ENCODE results near the gene GBE1.

The GBE1 gene

DNA sequence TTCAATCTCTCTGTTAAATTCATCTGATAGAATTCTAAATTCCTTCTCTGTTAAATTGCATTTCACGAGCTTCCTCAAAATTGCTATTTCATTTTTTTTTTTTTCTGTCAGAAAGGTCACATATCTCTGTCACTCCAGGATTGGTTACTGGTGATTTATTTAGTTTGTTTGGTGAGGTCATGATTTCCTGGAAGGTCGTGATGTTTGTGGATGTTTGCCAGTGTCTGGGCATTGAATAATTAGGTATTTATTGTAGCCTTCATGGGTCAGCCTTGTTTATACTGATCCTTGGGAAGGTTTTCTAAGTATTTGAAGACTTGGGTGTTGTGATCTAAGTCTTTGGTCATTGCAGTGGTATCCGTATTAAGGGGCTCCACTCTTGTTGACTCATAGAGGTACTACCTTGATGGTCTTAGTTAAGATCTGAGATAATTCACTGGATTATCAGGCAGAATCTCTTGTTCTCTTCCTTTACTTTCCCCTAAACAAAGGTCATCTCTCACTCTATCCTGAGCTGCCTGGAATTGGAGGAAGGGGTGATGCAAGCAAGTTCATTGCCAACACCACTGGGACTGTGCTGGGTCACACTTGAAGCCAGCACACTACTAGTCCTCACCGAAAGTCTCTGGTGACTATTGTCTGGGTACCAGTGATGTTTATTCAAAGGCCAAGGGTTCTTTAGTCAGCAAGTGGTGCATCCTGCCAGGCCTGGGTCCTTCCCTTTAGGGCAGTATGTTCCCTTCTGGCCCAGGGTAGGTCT, 231.1 kb downstream of the GBE1 start:
- Histone ChIP-seq H3K27me3 (ENCODE audit: insufficient read depth, poor library complexity, severe bottlenecking) (no peaks in the 10 kb centered on the region), H3K4me3 (replicated peaks; ENCODE audit: insufficient read depth, low read length) (no peak overlapping the region), H3K27ac (replicated peaks) (no peak overlapping the region)
- no peak for DNase-seq (ENCODE audit: low read depth in 1 of 2, low spot score in 1 of 2)
- TF ChIP-seq, protein P1, sequence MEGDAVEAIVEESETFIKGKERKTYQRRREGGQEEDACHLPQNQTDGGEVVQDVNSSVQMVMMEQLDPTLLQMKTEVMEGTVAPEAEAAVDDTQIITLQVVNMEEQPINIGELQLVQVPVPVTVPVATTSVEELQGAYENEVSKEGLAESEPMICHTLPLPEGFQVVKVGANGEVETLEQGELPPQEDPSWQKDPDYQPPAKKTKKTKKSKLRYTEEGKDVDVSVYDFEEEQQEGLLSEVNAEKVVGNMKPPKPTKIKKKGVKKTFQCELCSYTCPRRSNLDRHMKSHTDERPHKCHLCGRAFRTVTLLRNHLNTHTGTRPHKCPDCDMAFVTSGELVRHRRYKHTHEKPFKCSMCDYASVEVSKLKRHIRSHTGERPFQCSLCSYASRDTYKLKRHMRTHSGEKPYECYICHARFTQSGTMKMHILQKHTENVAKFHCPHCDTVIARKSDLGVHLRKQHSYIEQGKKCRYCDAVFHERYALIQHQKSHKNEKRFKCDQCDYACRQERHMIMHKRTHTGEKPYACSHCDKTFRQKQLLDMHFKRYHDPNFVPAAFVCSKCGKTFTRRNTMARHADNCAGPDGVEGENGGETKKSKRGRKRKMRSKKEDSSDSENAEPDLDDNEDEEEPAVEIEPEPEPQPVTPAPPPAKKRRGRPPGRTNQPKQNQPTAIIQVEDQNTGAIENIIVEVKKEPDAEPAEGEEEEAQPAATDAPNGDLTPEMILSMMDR (IDR thresholded peaks at IDR 0.05; ENCODE audit: insufficient read depth, low read length), result no peak
- TF ChIP-seq POLR2AphosphoS5 (IDR thresholded peaks at IDR 0.05; ENCODE audit: low read depth) (no peak), SPI1 (IDR thresholded peaks at IDR 0.05; ENCODE audit: borderline replicate concordance, low read depth) (no peak), GABPA (IDR thresholded peaks at IDR 0.05; ENCODE audit: low read depth) (no peak)
- TF ChIP-seq, protein P2, sequence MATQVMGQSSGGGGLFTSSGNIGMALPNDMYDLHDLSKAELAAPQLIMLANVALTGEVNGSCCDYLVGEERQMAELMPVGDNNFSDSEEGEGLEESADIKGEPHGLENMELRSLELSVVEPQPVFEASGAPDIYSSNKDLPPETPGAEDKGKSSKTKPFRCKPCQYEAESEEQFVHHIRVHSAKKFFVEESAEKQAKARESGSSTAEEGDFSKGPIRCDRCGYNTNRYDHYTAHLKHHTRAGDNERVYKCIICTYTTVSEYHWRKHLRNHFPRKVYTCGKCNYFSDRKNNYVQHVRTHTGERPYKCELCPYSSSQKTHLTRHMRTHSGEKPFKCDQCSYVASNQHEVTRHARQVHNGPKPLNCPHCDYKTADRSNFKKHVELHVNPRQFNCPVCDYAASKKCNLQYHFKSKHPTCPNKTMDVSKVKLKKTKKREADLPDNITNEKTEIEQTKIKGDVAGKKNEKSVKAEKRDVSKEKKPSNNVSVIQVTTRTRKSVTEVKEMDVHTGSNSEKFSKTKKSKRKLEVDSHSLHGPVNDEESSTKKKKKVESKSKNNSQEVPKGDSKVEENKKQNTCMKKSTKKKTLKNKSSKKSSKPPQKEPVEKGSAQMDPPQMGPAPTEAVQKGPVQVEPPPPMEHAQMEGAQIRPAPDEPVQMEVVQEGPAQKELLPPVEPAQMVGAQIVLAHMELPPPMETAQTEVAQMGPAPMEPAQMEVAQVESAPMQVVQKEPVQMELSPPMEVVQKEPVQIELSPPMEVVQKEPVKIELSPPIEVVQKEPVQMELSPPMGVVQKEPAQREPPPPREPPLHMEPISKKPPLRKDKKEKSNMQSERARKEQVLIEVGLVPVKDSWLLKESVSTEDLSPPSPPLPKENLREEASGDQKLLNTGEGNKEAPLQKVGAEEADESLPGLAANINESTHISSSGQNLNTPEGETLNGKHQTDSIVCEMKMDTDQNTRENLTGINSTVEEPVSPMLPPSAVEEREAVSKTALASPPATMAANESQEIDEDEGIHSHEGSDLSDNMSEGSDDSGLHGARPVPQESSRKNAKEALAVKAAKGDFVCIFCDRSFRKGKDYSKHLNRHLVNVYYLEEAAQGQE (IDR thresholded peaks at IDR 0.05; ENCODE audit: insufficient replicate concordance, low read depth), result no peak

DNA sequence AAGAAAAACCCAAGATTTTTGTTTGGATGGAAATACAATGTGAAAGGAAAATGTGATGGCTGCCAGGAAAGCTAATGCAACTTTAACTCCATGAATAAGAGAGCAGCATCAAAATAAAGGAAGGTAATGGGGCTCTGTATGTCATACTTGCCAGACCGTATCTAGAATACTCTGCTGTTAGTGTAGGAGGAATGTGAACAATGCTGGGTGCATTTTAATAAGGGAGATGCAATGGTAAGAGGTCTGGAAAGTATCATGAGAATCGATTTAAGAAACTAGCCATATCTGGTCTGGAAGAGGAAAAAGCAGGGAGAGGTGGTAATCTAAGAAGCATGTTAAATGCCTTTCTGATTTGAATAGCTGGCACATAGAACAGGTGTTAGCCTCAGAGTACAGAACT, 239.6 kb downstream of the GBE1 start:
- TF ChIP-seq, protein P2 (IDR thresholded peaks at IDR 0.05; ENCODE audit: insufficient replicate concordance, low read depth), result no peak
- TF ChIP-seq GABPA (IDR thresholded peaks at IDR 0.05; ENCODE audit: low read depth) (no peak), POLR2AphosphoS5 (IDR thresholded peaks at IDR 0.05; ENCODE audit: low read depth) (no peak), SPI1 (IDR thresholded peaks at IDR 0.05; ENCODE audit: borderline replicate concordance, low read depth) (no peak)
- TF ChIP-seq, protein P1 (IDR thresholded peaks at IDR 0.05; ENCODE audit: insufficient read depth, low read length), result no peak
- no peaks in the 10 kb centered on the region for H3K27me3 ChIP-seq (ENCODE audit: insufficient read depth, poor library complexity, severe bottlenecking)
- no peak overlapping the region for H3K4me3 ChIP-seq (replicated peaks; ENCODE audit: insufficient read depth, low read length)
- no peak overlapping the region for H3K27ac ChIP-seq (replicated peaks)
- DNase-seq (ENCODE audit: low read depth in 1 of 2, low spot score in 1 of 2), result no peak

DNA sequence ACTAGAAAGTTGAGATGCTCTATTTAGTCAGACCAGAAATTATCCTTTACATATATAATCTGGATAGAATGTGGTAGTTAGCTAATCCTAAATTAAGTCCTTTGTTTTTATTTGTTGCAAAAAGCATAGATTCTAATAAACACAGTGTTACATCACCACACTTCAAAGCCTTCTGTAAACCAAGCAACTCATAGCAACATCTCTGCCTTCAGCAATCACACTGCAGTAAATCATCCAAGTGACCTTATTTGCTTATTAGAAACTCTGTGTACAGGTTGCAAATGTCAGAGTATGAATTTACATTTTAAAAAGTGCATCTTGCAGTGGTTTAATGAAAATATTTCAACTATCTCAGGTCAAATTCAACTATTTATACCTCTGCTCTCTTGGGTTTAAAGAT, 242.5 kb downstream of the GBE1 start:
- no peak overlapping the region for H3K4me3 ChIP-seq (replicated peaks; ENCODE audit: insufficient read depth, low read length)
- no peaks in the 10 kb centered on the region for H3K27me3 ChIP-seq (ENCODE audit: insufficient read depth, poor library complexity, severe bottlenecking)
- H3K27ac ChIP-seq (replicated peaks), result no peak overlapping the region
- TF ChIP-seq, protein P2 (IDR thresholded peaks at IDR 0.05; ENCODE audit: insufficient replicate concordance, low read depth), result no peak
- TF ChIP-seq GABPA (IDR thresholded peaks at IDR 0.05; ENCODE audit: low read depth), result no peak
- no peak for TF ChIP-seq SPI1 (IDR thresholded peaks at IDR 0.05; ENCODE audit: borderline replicate concordance, low read depth)
- TF ChIP-seq, protein P1 (IDR thresholded peaks at IDR 0.05; ENCODE audit: insufficient read depth, low read length), result no peak
- TF ChIP-seq POLR2AphosphoS5 (IDR thresholded peaks at IDR 0.05; ENCODE audit: low read depth), result no peak
- no peak for DNase-seq (ENCODE audit: low read depth in 1 of 2, low spot score in 1 of 2)
